Osteoblast (primary cell): ENCODE results near the gene ITGA6. TPM values are rescaled to one million over a fixed set of nuclear protein-coding genes. Genes with fewer than 3 reads are reported as not detected.

ENCODE experiments used
- DNase-seq: peaks from one replicate; pipeline ENCODE4 v3.0.0; 2011; ENCODE audit warnings: low spot score, mixed read lengths; ENCODE audit not compliant: insufficient read length; ENCODE audit errors: missing footprints
- H2AFZ ChIP-seq: 2 replicates; pipeline ENCODE4 v1.6.0; 2011; ENCODE audit warnings: mild to moderate bottlenecking, low read length
- H3K27ac ChIP-seq: 2 replicates; pipeline ENCODE4 v1.5.1; 2011; ENCODE audit warnings: mild to moderate bottlenecking, low read depth, low read length, moderate library complexity
- H3K27me3 ChIP-seq: 2 replicates; pipeline ENCODE4 v1.6.0; 2012; ENCODE audit warnings: mild to moderate bottlenecking, control low read depth, inconsistent platforms, low read length, moderate library complexity; ENCODE audit not compliant: insufficient read depth
- H3K36me3 ChIP-seq: 2 replicates; pipeline ENCODE4 v1.5.1; 2011; ENCODE audit warnings: mild to moderate bottlenecking, low read length, control low read depth, moderate library complexity; ENCODE audit not compliant: insufficient read depth
- H3K4me1 ChIP-seq: 2 replicates; pipeline ENCODE4 v1.5.1; 2011; ENCODE audit warnings: mild to moderate bottlenecking, low read length, control low read depth, moderate library complexity; ENCODE audit not compliant: insufficient read depth
- H3K4me2 ChIP-seq: 2 replicates; pipeline ENCODE4 v1.6.0; 2011; ENCODE audit warnings: mild to moderate bottlenecking, low read length; ENCODE audit not compliant: insufficient read depth
- H3K4me3 ChIP-seq: fragments of 200-600 bp; sonication (generic); 3 replicates; pipeline ENCODE4 v1.5.1; 2012; ENCODE audit warnings: mild to moderate bottlenecking, low read length, inconsistent platforms; ENCODE audit not compliant: insufficient read depth
- H3K79me2 ChIP-seq: 2 replicates; pipeline ENCODE4 v1.6.0; 2012; ENCODE audit warnings: mild to moderate bottlenecking, low read length, control low read depth, inconsistent platforms; ENCODE audit not compliant: insufficient read depth
- H3K9me3 ChIP-seq: 2 replicates; pipeline ENCODE4 v1.5.1; 2011; ENCODE audit warnings: low read depth, low read length, control low read depth
- H4K20me1 ChIP-seq: 2 replicates; pipeline ENCODE4 v1.6.0; 2012; ENCODE audit warnings: mild to moderate bottlenecking, low read length, control low read depth; ENCODE audit not compliant: insufficient read depth
- total RNA-seq: library from RNA; depleted of rRNA; stranded (reverse); fragments of >200 nt; gene quantifications from 2 replicates; pipeline ENCODE4 v1.2.3, GENCODE V29; 2012
- TF ChIP-seq, protein P1 (sequence below): IDR thresholded peaks from 2 replicates; pipeline ENCODE4 v1.5.1; 2011; ENCODE audit warnings: mild to moderate bottlenecking, low read depth, low read length, moderate library complexity; ENCODE audit errors: extremely low read depth

Gene ITGA6
- total RNA-seq, 1 donor, result 9.0 TPM

DNA sequence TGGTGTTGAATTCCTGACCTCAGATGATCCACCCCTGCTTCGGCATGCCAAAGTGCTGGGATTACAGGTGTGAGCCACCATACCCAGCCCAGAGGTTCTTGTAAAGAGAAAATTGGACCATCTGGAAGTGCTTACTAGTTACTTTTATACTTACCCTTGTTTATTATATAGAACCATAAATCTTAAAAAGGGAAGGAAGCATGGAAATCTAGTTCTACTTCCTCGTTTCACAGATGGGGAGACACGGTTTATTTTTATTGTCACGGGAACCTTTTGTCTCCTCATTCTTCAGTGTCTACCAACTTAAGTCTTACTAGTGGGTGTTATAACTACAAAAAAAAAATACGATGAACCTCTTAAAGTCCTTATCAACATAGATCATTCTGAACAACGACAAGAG, 82.7 kb downstream of the ITGA6 start:
- Histone ChIP-seq H4K20me1 (no peaks in the 10 kb centered on the region), H3K4me2 (no peak overlapping the region), H3K4me1 (no peaks in the 10 kb centered on the region), H3K36me3 (no peaks in the 10 kb centered on the region), H3K4me3 (no peak overlapping the region), H3K27me3 (no peaks in the 10 kb centered on the region), H3K79me2 (no peaks in the 10 kb centered on the region), H3K27ac (no peak overlapping the region), H3K9me3 (peaks cover 12% of the 10 kb centered on the region), H2AFZ (no peak overlapping the region)
- no peak for DNase-seq
- TF ChIP-seq, protein P1, sequence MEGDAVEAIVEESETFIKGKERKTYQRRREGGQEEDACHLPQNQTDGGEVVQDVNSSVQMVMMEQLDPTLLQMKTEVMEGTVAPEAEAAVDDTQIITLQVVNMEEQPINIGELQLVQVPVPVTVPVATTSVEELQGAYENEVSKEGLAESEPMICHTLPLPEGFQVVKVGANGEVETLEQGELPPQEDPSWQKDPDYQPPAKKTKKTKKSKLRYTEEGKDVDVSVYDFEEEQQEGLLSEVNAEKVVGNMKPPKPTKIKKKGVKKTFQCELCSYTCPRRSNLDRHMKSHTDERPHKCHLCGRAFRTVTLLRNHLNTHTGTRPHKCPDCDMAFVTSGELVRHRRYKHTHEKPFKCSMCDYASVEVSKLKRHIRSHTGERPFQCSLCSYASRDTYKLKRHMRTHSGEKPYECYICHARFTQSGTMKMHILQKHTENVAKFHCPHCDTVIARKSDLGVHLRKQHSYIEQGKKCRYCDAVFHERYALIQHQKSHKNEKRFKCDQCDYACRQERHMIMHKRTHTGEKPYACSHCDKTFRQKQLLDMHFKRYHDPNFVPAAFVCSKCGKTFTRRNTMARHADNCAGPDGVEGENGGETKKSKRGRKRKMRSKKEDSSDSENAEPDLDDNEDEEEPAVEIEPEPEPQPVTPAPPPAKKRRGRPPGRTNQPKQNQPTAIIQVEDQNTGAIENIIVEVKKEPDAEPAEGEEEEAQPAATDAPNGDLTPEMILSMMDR, result no peak

DNA sequence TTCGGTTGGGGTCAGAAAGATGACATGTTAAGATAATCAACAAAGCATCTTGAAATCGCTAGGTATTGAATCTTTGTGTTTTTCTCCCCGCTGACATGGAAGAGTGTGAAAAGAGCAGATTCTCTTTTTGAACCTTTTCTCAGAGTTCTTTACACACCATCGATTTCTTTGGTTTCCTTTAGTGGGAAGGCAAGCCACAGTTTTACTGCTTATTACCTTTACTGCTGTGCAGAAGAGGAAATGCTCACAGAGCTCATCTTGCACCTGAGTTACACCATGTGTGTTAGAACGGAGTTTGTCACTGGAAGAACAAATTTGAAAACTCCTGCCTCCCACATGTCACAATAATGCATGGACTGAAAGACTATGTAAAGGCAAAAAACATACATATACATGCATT, 83.2 kb downstream of the ITGA6 start:
- no peak overlapping the region for H2AFZ ChIP-seq
- H3K4me2 ChIP-seq, result no peak overlapping the region
- H3K9me3 ChIP-seq, result peaks cover 12% of the 10 kb centered on the region
- H3K27me3 ChIP-seq, result no peaks in the 10 kb centered on the region
- H3K4me3 ChIP-seq, result no peak overlapping the region
- no peak overlapping the region for H3K27ac ChIP-seq
- TF ChIP-seq, protein P1, result no peak
- no peaks in the 10 kb centered on the region for H3K36me3 ChIP-seq
- no peaks in the 10 kb centered on the region for H3K79me2 ChIP-seq
- H3K4me1 ChIP-seq, result no peaks in the 10 kb centered on the region
- no peak for DNase-seq
- no peaks in the 10 kb centered on the region for H4K20me1 ChIP-seq

DNA sequence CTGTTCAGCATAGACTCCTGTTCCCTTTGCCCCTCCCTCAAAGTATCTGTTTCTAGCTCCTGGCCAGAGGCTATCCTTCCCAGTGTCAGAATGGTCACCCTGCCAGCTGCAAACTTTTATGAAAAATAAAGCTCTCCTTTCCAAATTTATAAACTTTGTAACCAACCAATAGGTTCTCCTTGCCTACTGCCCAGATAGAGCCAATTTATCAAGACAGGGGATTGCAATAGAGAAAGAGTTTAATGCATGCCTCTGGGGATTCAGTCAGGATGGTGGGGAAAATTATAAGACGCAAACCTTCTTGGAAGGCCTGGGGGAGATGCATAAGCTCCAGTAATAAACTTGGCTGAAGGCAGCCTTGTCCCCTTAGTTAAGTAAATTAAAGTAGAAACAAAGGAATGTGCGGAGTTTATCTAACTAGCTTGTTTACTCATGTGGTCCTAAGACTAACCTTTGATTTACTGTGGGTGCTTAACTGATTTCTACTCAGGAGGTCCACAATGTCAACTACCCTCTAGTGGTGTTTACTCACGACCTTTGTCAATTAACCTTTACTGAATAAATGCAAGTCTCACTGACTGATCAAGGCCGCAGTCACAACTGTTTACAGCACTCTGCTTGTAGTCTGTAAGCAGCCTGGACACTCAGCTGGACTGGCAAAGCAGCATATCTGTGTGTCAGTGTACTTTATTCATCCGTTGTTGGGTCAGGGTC, 85.6 kb downstream of the ITGA6 start:
- H4K20me1 ChIP-seq, result no peaks in the 10 kb centered on the region
- H3K27ac ChIP-seq, result no peak overlapping the region
- H3K4me2 ChIP-seq, result no peak overlapping the region
- H3K79me2 ChIP-seq, result no peaks in the 10 kb centered on the region
- no peak overlapping the region for H2AFZ ChIP-seq
- H3K27me3 ChIP-seq, result no peaks in the 10 kb centered on the region
- DNase-seq, result no peak
- TF ChIP-seq, protein P1, result no peak
- H3K9me3 ChIP-seq, result peaks cover 12% of the 10 kb centered on the region
- no peak overlapping the region for H3K4me3 ChIP-seq
- no peaks in the 10 kb centered on the region for H3K4me1 ChIP-seq
- H3K36me3 ChIP-seq, result no peaks in the 10 kb centered on the region

DNA sequence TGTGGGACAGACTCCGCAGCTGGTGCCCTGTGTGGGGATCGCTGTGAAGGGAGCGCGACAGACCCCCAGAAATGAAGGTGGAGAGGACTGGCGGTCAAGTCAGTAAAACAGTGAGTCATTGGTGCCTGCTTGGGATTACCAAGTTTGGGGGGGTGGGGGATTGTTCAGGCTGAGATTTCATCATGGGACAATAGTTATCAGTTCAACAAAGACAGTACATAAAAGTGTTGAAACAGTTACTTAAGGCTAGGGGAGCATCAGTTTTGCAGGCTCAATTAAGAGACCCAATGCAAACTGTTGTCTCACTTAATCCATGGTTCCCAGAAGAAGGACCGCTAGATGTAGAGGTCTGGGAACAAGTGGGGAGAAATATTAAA, 86.1 kb downstream of the ITGA6 start:
- H3K27ac ChIP-seq, result no peak overlapping the region
- H3K4me3 ChIP-seq, result no peak overlapping the region
- H3K4me2 ChIP-seq, result no peak overlapping the region
- H3K36me3 ChIP-seq, result no peaks in the 10 kb centered on the region
- no peaks in the 10 kb centered on the region for H3K27me3 ChIP-seq
- no peaks in the 10 kb centered on the region for H3K79me2 ChIP-seq
- H4K20me1 ChIP-seq, result no peaks in the 10 kb centered on the region
- H3K9me3 ChIP-seq, result peaks cover 12% of the 10 kb centered on the region
- DNase-seq, result no peak
- no peaks in the 10 kb centered on the region for H3K4me1 ChIP-seq
- TF ChIP-seq, protein P1, result no peak
- no peak overlapping the region for H2AFZ ChIP-seq
